ENCODE data around the gene EXOC1.
"Not testable (repeated sequence)": the region's sequence is repeated elsewhere in the genome, so short reads cannot be mapped to it uniquely, and the experiment has no call there.

Gene EXOC1

GRCh38 chr4:55907469-55907868, 54.0 kb downstream of the EXOC1 start:
- DNase-seq = no peak

- DNase-seq = peak; percentile 67
These were observed 56.7 kb downstream of the EXOC1 start for GRCh38 chr4:55910140-55910539.

- no peak for DNase-seq
These were observed 58.8 kb downstream of the EXOC1 start for GRCh38 chr4:55912249-55912648.

- no peak for DNase-seq
These were observed 67.1 kb downstream of the EXOC1 start for GRCh38 chr4:55920571-55920970.

- DNase-seq = no peak
These were observed 67.6 kb downstream of the EXOC1 start for GRCh38 chr4:55921093-55921492.

GRCh38 chr4:55925241-55925640, 71.8 kb downstream of the EXOC1 start:
- DNase-seq = no peak

GRCh38 chr4:55926610-55927009, 73.2 kb downstream of the EXOC1 start:
- no peak for DNase-seq

- DNase-seq = peak; percentile 31
These were observed 74.5 kb downstream of the EXOC1 start for GRCh38 chr4:55927803-55928437.

GRCh38 chr4:55928846-55929245, 75.4 kb downstream of the EXOC1 start:
- DNase-seq = no peak

- DNase-seq = no peak
These were observed 77.6 kb downstream of the EXOC1 start for GRCh38 chr4:55931043-55931442.

- DNase-seq = peak; percentile 80
These were observed 78.4 kb downstream of the EXOC1 start for GRCh38 chr4:55931833-55932232.

- peak; percentile 23 for DNase-seq
These were observed 79.1 kb downstream of the EXOC1 start for GRCh38 chr4:55932511-55932910.

GRCh38 chr4:55933611-55934010, 80.2 kb downstream of the EXOC1 start:
- peak; percentile 79 for DNase-seq

GRCh38 chr4:55935907-55936306, 82.5 kb downstream of the EXOC1 start:
- not testable (repeated sequence) for DNase-seq

- no peak for DNase-seq
These were observed 85.0 kb downstream of the EXOC1 start for GRCh38 chr4:55938481-55938880.

GRCh38 chr4:55939421-55939820, 86.0 kb downstream of the EXOC1 start:
- no peak for DNase-seq

GRCh38 chr4:55941881-55942396, 88.5 kb downstream of the EXOC1 start:
- DNase-seq = no peak

GRCh38 chr4:55947254-55947882, 93.9 kb downstream of the EXOC1 start:
- DNase-seq = no peak

GRCh38 chr4:55947912-55948725, 94.7 kb downstream of the EXOC1 start:
- DNase-seq = peak; percentile 91

- peak; percentile 70 for DNase-seq
These were observed 95.5 kb downstream of the EXOC1 start, which contains the start of gene CEP135 for GRCh38 chr4:55948726-55949481. TSS of gene CEP135 (plus strand) at chr4:55948945. CDS start at chr4:55952131, 3,186 bp downstream.

GRCh38 chr4:55949482-55949802, 96.0 kb downstream of the EXOC1 start:
- DNase-seq = no peak

- DNase-seq = no peak
These were observed 97.9 kb downstream of the EXOC1 start for GRCh38 chr4:55951191-55951922.

Data from NCI-H226 (cell line).